NCI-H82 treated with DMSO at 0.1 percent for 48 hours (cell line): Measurements from ENCODE around the gene AKAP17A.

Experiments used
- DNase-seq: peaks from one replicate; lab custom pipeline; 2025; ENCODE audit not compliant: unreplicated experiment; lab: John Stamatoyannopoulos, UW

The AKAP17A gene

DNA sequence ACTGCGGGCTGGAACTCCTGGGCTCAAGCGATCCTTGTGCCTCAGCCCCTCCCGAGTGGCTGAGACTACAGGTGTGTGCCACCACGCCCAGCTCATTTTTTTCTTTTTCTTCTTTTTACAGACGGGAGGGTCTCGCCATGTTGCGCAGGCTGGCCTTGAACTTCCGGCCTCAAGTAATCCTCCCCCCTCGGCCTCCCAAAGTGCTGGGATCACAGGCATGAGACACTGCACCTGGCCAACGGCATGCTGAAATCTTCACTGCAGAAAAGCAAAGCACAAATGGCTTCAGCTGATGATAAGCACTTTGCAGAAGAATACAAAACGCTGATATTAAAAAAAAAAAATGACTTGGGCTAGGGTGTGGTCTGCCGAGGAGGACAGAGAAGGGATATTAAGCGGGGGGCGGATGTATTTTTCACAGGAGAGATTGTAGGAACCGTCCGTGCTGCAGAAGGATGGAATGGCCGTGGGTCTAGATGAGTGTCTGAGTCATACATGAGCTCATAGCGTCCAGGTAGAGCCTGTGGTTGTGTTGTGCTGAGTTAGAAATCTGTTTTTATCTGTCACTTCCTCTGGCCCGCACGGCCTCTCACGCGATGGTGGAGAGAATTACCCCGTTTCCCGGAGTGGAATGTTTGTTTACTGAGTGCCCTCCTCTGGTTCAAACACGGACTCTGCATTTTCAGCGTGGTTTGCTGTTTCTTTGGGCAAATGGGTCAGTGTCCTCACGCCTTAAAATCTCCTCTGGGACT, 8.5 kb upstream of the AKAP17A start:
- DNase-seq: no peak

DNA sequence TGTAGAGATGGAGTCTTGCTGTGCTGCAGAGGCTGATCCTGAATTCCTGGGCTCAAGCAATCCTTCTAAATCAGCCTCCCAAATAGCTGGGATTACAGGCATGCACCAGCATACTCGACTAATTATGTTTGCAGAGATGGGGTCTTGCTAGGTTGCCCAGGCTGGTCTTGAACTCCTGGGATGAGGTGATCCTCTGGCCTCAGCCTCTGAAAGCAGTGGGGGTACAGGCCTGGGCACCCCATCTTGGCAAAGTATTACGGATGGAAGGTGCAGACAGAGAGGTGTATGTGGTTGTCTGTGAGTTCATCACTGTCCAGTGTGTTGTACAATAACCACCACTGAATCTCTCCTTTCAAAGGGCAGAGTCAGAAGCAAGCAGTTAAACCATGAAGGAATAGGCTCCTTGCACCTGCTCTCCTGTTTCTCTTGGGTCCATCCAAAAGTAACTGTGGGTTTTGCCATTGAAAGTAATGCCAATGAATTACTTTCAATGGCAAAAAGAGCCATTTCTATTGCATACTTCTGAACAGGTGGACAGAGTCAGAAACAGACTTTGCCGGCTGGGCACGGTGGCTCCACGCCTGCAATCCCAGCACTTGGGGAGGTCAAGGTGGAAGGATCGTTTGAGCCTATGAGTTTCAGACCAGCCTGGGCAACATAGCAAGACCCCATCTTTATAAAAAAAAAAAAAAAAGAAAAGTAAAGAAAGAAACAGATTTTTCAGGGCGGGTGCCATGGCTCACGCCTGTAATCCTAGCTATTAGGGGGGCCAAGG, 7.0 kb upstream of the AKAP17A start:
- DNase-seq: no peak

DNA sequence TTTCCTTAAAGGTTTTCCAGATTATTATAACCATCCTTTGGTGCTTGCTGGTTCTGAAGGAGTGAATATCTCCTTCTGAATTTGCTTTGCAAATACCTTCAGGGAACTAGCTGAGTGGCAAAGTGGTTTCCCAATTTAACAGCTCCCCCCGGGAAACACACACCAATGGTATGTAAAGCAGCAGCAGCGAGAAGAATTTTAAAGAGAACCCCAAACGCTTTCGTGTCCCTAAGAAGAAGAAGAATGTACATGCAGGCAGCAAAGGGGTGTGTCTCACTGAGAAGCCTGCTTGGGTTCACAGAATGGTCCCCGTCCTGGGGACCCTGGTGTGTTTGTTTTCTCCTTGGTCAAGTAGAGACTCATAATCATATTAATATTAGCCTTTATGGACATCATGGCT, 4.2 kb upstream of the AKAP17A start:
- DNase-seq: no peak

GRCh38 chrX:1589356-1590130, 1.9 kb upstream of the AKAP17A start:
- DNase-seq: no peak

DNA sequence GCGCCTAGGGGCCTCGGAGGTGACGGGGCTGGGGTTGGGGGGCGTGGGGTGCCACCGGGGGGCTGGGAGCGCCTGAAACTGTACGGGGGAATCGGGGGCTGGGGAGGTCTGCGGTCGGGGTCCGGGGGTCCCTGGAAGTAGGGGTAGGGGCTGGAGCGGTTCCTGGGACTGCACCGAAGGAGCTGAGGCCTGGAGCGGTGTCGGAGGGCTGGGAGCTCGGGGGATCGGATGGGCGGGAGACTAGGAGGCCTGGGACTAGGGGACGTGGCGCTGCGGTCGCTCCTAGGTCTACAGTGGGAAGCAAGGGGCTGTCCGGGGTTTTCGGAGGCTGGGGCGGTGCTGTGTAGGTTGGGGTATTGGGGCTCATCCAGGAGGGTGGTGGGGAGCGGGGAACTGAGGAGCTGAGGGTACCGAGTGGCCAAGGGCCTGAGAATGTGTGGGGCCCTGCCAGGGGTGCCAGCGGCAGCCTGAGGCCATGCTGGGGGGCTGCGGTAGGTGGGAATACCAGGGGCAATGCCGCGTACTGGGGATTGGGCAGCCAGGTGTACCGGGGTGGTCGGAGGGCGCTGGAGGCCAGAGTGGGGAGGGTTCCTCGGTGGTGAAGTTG, 562 bp downstream of the AKAP17A start:
- no peak for DNase-seq

DNA sequence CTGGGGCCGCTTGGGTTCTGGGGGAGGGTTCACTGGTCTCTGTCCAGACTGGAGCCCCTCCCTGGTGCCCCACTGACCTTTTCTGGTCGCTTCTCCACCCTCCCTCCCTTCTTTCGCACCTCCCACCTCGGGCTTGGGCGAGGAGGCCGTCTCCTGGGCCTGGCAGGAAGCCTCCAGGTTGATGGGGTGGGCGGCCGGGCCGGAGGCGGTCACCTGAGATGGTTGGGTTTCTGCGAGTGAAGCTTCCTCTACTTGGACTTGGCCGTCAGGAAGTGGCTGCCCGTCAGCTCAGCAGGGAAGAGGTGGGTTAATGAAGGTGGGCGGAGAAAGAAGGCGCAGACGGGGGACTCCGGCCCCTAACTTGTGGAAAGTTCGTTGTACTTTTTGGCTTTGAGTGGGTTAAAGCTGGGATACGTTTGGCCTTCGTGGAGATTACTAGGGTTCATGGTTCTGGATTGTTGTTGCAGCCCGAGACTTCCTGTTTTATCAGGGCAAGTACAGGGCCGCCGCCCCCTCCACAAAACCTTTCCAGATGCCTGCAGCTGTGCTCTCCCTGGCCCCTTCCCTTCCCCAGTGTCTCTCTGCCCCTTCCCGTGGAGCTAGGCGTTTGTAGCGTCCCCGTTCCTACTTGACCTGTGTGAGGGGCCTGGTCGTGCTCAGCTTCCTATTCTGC, 1.2 kb downstream of the AKAP17A start:
- DNase-seq: no peak

GRCh38 chrX:1593286-1594271, 2.2 kb downstream of the AKAP17A start:
- no peak for DNase-seq

- no peak for DNase-seq
Observed at GRCh38 chrX:1595711-1596060, 4.3 kb downstream of the AKAP17A start.

- DNase-seq: no peak
Observed at GRCh38 chrX:1596676-1597344, 5.4 kb downstream of the AKAP17A start.

DNA sequence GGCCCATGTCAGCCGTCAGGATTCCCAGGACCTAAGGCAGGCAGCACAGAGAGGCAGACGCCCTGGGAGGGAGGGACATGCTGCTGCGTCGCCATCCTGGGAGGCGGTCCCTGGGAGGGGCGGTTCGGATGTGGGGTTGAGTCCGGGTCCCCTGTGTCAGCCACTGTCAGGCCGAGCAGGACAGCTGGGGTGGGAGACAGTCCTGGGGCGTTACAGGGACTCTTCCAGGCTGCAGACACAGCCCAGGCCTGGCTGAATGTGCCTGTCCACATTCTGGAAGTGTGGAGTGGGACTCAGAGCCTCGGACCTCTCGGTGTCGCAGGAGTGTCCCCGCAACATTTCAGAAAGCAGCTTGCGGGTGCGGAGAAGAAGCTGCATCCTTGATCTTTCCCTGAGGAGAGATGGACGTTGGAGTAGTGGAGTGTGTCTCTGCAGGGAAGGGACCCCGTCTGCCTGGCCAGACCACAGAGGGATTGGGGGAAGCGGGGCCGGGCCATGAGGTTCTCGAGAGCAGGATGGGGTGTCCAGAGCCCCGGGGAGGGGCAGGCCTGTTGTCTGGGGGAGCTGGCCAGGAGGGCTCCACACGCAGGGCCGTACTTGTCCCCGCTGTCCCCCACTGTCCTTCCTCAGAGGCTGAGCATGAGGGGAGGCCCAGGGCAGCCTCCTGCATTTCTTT, 6.1 kb downstream of the AKAP17A start:
- DNase-seq: no peak

- no peak for DNase-seq
Observed at GRCh38 chrX:1598021-1598875, 6.8 kb downstream of the AKAP17A start.

DNA sequence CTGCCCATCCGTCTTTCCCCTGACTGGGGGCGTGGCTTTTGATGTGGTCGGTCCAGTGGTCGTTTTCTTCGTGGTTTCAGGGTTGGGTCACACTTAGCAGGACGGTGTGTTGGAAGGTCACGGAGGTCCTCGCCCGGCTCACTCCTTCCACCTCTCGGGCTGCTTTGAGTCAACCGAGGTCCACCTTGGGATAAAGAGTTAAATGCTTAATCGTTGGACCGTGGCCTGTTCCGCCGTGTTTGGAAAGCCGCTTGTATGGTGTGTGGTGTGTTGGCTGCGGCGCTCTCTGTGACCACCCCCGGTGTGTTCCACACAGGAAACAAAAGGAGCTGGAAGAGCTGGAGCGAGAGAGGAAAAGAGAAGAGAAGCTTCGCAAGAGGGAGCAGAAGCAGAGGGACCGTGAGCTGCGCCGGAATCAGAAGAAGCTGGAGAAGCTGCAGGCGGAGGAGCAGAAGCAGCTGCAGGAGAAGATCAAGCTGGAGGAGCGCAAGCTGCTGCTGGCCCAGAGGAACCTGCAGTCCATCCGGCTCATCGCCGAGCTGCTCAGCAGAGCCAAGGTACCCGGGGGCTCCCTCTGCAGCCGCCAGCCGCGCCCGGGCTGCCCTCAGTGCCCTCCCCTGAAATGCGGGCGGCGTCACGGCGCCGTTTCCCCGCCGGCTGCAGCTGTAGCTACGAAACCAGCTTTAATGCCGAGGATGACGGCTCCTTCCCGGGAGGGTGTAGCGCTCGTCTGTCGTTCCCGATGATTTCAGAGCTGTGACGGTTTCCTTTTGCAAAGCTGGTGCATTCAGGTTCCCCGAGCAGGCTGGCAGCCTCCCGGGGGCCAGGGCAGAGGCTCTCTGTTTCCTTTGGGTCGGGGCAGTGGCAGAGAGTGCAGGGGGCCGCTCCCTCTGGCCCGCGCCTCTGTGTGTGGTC, 7.7 kb downstream of the AKAP17A start:
- DNase-seq: no peak

- DNase-seq: no peak
Observed at GRCh38 chrX:1599791-1600405, 8.5 kb downstream of the AKAP17A start.

DNA sequence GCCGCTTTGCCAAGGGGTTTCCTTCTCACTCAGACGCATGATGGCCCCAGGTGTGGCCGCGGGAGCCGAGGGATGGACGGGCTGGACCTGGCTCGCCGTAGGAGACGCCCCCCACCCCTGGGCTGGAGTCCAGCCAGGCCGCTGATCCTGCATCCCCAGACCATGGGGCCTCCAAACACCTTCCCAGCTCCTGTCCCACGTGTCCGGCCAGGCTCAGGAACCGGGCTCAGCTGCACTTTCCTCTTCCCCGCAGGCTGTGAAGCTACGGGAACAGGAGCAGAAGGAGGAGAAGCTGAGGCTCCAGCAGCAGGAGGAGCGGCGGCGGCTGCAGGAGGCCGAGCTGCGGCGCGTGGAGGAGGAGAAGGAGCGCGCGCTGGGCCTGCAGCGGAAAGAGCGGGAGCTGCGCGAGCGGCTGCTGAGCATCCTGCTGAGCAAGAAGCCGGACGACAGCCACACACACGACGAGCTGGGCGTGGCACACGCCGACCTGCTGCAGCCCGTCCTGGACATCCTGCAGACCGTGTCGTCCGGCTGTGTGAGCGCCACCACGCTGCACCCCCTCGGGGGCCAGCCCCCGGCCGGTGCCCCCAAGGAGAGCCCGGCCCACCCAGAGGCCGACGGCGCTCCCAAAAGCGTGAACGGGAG, 9.1 kb downstream of the AKAP17A start:
- no peak for DNase-seq

DNA sequence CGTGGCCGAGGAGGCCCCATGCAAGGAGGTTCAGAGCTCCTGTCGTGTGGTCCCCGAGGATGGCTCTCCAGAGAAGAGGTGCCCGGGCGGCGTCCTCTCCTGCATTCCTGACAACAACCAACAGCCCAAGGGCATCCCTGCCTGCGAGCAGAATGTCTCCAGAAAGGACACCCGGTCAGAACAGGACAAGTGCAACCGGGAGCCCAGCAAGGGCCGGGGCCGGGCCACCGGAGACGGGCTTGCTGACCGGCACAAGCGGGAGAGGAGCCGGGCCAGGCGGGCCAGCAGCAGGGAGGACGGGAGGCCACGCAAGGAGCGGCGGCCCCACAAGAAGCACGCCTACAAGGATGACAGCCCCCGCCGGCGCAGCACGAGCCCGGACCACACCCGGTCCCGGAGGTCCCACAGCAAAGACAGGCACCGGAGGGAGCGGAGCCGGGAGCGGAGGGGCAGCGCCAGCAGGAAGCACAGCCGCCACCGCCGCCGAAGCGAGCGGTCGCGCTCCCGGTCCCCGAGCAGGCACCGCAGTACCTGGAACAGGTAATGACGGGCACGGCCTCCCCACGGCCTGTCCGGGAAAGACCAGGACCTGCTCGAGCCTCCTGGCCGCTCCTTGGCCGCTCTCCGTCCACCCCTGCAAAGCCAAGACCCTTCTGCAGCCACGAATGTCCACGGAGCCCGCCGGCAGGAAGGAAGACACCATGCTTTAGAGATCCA, 9.8 kb downstream of the AKAP17A start:
- DNase-seq: no peak
